WTC11 (cell line): Measurements from ENCODE around the gene KLHL18. TPM values are rescaled to one million over a fixed set of nuclear protein-coding genes. Genes with fewer than 3 reads are reported as not detected.
"Not testable (repeated sequence)": the region's sequence is repeated elsewhere in the genome, so short reads cannot be mapped to it uniquely, and the experiment has no call there.

ENCODE experiments used
- ATAC-seq: fragments of 200-7000 bp; cut with Tn5 transposase; 2 replicates; pipeline ENCODE4 v1.10.0; 2021; ENCODE audit warnings: mild to moderate bottlenecking, moderate library complexity
- CTCF ChIA-PET: fragments of 300-600 bp; sonication (Branson Sonifier 250); formaldehyde crosslinking; loops from one replicate; lab custom pipeline; 2021; ENCODE audit warnings: antibody characterized with exemption; lab: Charles Lee
- POLR2A ChIA-PET: fragments of 350-600 bp; sonication (Branson Sonifier 250); formaldehyde crosslinking; loops from one replicate; lab custom pipeline; 2021; ENCODE audit warnings: antibody characterized with exemption; lab: Charles Lee
- DNase-seq: peaks from one replicate; pipeline ENCODE4 v3.0.0; 2021; ENCODE audit warnings: low spot score
- H3K27ac Mint-ChIP-seq: 2 replicates; pipeline ENCODE4 v1.8.0; 2021; ENCODE audit warnings: mixed read lengths
- H3K27me3 Mint-ChIP-seq: 2 replicates; pipeline ENCODE4 v1.8.0; 2021; ENCODE audit warnings: low read depth, mild to moderate bottlenecking, moderate library complexity, mixed read lengths
- H3K36me3 Mint-ChIP-seq: 2 replicates; pipeline ENCODE4 v1.8.0; 2021; ENCODE audit warnings: mixed read lengths
- H3K4me1 Mint-ChIP-seq: 2 replicates; pipeline ENCODE4 v1.8.0; 2022; ENCODE audit warnings: mixed read lengths
- H3K4me3 Mint-ChIP-seq: 2 replicates; pipeline ENCODE4 v1.8.0; 2021; ENCODE audit warnings: mild to moderate bottlenecking, moderate library complexity, mixed read lengths
- H3K9me3 Mint-ChIP-seq: 2 replicates; pipeline ENCODE4 v1.8.0; 2021; ENCODE audit warnings: mixed read lengths
- ELF4 ChIP-seq: sonication (generic); formaldehyde crosslinking; IDR thresholded peaks from 2 replicates; pipeline ENCODE4 v1.8.1; 2022; ENCODE audit warnings: low read depth, mild to moderate bottlenecking, moderate library complexity, missing genetic modification reagents
- EMX1 ChIP-seq: fragments of 250-450 bp; sonication (Bioruptor Pico); IDR thresholded peaks from 2 replicates; pipeline ENCODE4 v1.8.0; 2021; ENCODE audit warnings: mild to moderate bottlenecking
- FOXP1 ChIP-seq: sonication (generic); formaldehyde crosslinking; IDR thresholded peaks from 2 replicates; pipeline ENCODE4 v1.8.0; 2022; ENCODE audit warnings: missing genetic modification reagents, mild to moderate bottlenecking, moderate library complexity, borderline replicate concordance
- IRF2 ChIP-seq: sonication (generic); formaldehyde crosslinking; IDR thresholded peaks from 2 replicates; pipeline ENCODE4 v1.8.0; 2022; ENCODE audit warnings: low read depth, missing genetic modification reagents, borderline replicate concordance
- MYBL2 ChIP-seq: sonication (generic); formaldehyde crosslinking; IDR thresholded peaks from 2 replicates; pipeline ENCODE4 v1.8.1; 2023; ENCODE audit warnings: mild to moderate bottlenecking, moderate library complexity, missing genetic modification reagents
- NR3C1 ChIP-seq: sonication (generic); formaldehyde crosslinking; conservative IDR thresholded peaks from 2 replicates; pipeline ENCODE4 v1.8.1; 2023; ENCODE audit warnings: low read depth, mild to moderate bottlenecking, missing genetic modification reagents
- OVOL2 ChIP-seq: fragments of 250-450 bp; sonication (Bioruptor Pico); IDR thresholded peaks from 2 replicates; pipeline ENCODE4 v1.9.0; 2021; ENCODE audit warnings: mild to moderate bottlenecking, borderline replicate concordance
- SP1 ChIP-seq: sonication (generic); formaldehyde crosslinking; conservative IDR thresholded peaks from 2 replicates; pipeline ENCODE4 v1.8.1; 2022; ENCODE audit warnings: missing genetic modification reagents
- ZNF121 ChIP-seq: sonication (generic); formaldehyde crosslinking; IDR thresholded peaks from 2 replicates; pipeline ENCODE4 v1.8.0; 2023; ENCODE audit warnings: missing genetic modification reagents
- ZNF138 ChIP-seq: sonication (generic); formaldehyde crosslinking; conservative IDR thresholded peaks from 2 replicates; pipeline ENCODE4 v1.8.1; 2022; ENCODE audit warnings: mild to moderate bottlenecking, moderate library complexity, missing genetic modification reagents
- ZNF416 ChIP-seq: fragments of 250-450 bp; sonication (Bioruptor Pico); IDR thresholded peaks from 2 replicates; pipeline ENCODE4 v1.9.0; 2021; ENCODE audit warnings: mild to moderate bottlenecking, inconsistent platforms
- ZNF423 ChIP-seq: fragments of 250-450 bp; sonication (Bioruptor Pico); IDR thresholded peaks from 2 replicates; pipeline ENCODE4 v2.1.2; 2022; ENCODE audit warnings: mild to moderate bottlenecking, moderate library complexity
- total RNA-seq: library from RNA; stranded (reverse); gene quantifications from 3 replicates; pipeline ENCODE4 v1.2.3, GENCODE V29; 2021
- TF ChIP-seq, protein P1 (sequence below): fragments of 250-450 bp; sonication (Bioruptor Pico); IDR thresholded peaks from 2 replicates; pipeline ENCODE4 v1.9.0; 2021; ENCODE audit warnings: mild to moderate bottlenecking, borderline replicate concordance
- TF ChIP-seq, protein P2 (sequence below): fragments of 250-450 bp; sonication (Bioruptor Pico); IDR thresholded peaks from 2 replicates; pipeline ENCODE4 v1.9.0; 2021; ENCODE audit warnings: mild to moderate bottlenecking
- TF ChIP-seq, protein P3 (sequence below): sonication (generic); formaldehyde crosslinking; IDR thresholded peaks from 2 replicates; pipeline ENCODE4 v1.8.0; 2022; ENCODE audit warnings: mild to moderate bottlenecking, missing genetic modification reagents
- TF ChIP-seq, protein P4 (sequence below): sonication (generic); formaldehyde crosslinking; IDR thresholded peaks from 2 replicates; pipeline ENCODE4 v1.8.1; 2023; ENCODE audit warnings: mild to moderate bottlenecking, missing genetic modification reagents, moderate library complexity
- TF ChIP-seq, protein P5 (sequence below): sonication (generic); formaldehyde crosslinking; IDR thresholded peaks from 2 replicates; pipeline ENCODE4 v1.8.1; 2023; ENCODE audit warnings: mild to moderate bottlenecking, missing genetic modification reagents, moderate library complexity

KLHL18 gene
- total RNA-seq, 1 experiment from 2014 or later, result 28.4 TPM

DNA sequence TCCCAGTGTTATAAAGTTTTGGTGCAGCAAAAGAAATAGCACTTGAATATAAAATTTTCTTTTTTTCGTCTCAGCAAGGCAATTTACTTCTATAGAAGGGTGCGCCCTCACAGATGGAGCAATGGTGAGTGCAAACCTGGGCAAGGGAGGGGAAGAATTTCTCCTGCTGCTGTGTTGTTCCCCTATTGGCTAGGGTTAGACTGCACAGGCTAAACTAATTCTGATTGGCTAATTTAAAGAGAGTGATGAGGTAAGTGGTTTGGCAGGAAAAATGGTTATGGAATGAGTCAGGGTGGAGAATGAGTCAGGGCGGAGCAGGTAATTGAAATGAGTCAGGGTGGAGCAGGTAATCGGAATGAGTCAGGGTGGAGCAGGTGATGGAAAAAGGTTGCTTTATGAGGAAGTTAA lies 77.4 kb downstream of the KLHL18 start:
- CTCF ChIA-PET, DNase-seq, H3K4me3 Mint-ChIP-seq, POLR2A ChIA-PET, H3K4me1 Mint-ChIP-seq, H3K27me3 Mint-ChIP-seq, H3K27ac Mint-ChIP-seq, ATAC-seq: not testable (repeated sequence)
- Mint-ChIP-seq H3K9me3 (peaks cover 31% of the 10 kb centered on the region), H3K36me3 (peaks cover 30% of the 10 kb centered on the region)

DNA sequence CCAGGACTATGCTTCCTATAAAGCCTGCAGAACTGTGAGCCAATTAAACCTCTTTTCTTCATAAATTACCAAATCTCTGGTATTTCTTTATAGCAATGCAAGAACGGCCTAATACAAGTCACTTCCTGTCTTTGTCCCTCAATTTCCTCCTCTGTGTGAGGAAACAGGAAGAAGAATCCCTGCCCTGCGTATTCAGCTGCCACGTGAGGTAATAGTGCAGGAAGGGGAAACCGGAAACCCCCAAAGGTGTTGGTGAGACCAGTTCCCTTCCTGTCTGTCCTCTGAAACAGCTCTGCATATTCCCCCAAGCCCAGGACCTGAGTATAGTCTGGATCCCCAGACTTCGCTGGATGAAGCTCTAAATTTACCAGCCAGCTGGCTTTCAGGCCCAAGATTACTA lies 80.0 kb downstream of the KLHL18 start:
- TF ChIP-seq, protein P1, sequence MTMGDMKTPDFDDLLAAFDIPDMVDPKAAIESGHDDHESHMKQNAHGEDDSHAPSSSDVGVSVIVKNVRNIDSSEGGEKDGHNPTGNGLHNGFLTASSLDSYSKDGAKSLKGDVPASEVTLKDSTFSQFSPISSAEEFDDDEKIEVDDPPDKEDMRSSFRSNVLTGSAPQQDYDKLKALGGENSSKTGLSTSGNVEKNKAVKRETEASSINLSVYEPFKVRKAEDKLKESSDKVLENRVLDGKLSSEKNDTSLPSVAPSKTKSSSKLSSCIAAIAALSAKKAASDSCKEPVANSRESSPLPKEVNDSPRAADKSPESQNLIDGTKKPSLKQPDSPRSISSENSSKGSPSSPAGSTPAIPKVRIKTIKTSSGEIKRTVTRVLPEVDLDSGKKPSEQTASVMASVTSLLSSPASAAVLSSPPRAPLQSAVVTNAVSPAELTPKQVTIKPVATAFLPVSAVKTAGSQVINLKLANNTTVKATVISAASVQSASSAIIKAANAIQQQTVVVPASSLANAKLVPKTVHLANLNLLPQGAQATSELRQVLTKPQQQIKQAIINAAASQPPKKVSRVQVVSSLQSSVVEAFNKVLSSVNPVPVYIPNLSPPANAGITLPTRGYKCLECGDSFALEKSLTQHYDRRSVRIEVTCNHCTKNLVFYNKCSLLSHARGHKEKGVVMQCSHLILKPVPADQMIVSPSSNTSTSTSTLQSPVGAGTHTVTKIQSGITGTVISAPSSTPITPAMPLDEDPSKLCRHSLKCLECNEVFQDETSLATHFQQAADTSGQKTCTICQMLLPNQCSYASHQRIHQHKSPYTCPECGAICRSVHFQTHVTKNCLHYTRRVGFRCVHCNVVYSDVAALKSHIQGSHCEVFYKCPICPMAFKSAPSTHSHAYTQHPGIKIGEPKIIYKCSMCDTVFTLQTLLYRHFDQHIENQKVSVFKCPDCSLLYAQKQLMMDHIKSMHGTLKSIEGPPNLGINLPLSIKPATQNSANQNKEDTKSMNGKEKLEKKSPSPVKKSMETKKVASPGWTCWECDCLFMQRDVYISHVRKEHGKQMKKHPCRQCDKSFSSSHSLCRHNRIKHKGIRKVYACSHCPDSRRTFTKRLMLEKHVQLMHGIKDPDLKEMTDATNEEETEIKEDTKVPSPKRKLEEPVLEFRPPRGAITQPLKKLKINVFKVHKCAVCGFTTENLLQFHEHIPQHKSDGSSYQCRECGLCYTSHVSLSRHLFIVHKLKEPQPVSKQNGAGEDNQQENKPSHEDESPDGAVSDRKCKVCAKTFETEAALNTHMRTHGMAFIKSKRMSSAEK (CRISPR knock-in tag), result no peak
- no peak for TF ChIP-seq ELF4
- no peak for TF ChIP-seq MYBL2 (CRISPR knock-in tag)
- TF ChIP-seq, protein P2, sequence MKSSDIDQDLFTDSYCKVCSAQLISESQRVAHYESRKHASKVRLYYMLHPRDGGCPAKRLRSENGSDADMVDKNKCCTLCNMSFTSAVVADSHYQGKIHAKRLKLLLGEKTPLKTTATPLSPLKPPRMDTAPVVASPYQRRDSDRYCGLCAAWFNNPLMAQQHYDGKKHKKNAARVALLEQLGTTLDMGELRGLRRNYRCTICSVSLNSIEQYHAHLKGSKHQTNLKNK (CRISPR knock-in tag), result no peak
- no peak for TF ChIP-seq ZNF121 (CRISPR knock-in tag)
- no peak for TF ChIP-seq SP1
- no peak for TF ChIP-seq NR3C1 (CRISPR knock-in tag)
- TF ChIP-seq, protein P3, sequence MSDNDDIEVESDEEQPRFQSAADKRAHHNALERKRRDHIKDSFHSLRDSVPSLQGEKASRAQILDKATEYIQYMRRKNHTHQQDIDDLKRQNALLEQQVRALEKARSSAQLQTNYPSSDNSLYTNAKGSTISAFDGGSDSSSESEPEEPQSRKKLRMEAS (CRISPR knock-in tag), result no peak
- no peak for TF ChIP-seq OVOL2 (CRISPR knock-in tag)
- TF ChIP-seq, protein P4, sequence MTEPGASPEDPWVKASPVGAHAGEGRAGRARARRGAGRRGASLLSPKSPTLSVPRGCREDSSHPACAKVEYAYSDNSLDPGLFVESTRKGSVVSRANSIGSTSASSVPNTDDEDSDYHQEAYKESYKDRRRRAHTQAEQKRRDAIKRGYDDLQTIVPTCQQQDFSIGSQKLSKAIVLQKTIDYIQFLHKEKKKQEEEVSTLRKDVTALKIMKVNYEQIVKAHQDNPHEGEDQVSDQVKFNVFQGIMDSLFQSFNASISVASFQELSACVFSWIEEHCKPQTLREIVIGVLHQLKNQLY (CRISPR knock-in tag), result no peak
- TF ChIP-seq ZNF423 (CRISPR knock-in tag), result no peak
- TF ChIP-seq FOXP1, result no peak
- no peak for TF ChIP-seq ZNF416 (CRISPR knock-in tag)
- TF ChIP-seq, protein P5, sequence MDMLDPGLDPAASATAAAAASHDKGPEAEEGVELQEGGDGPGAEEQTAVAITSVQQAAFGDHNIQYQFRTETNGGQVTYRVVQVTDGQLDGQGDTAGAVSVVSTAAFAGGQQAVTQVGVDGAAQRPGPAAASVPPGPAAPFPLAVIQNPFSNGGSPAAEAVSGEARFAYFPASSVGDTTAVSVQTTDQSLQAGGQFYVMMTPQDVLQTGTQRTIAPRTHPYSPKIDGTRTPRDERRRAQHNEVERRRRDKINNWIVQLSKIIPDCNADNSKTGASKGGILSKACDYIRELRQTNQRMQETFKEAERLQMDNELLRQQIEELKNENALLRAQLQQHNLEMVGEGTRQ (CRISPR knock-in tag), result no peak
- Mint-ChIP-seq H3K4me1 (no peaks in the 10 kb centered on the region), H3K27me3 (peaks cover 4% of the 10 kb centered on the region), H3K9me3 (peaks cover 29% of the 10 kb centered on the region), H3K36me3 (peaks cover 28% of the 10 kb centered on the region), H3K4me3 (no peak overlapping the region), H3K27ac (no peak overlapping the region)
- ATAC-seq, result no peak
- ChIA-PET POLR2A (interaction anchor here (0.6 to 1.0 kb wide), 2 partner anchors 18 to 364 kb away, joined by 3 read pairs; partner anchors contain the start of gene PTPN23), CTCF (interaction anchor here (0.5 to 1.1 kb wide), 3 partner anchors 9 to 480 kb away, joined by 3 to 5 read pairs (median 3); no protein-coding TSS in a partner anchor)
- no peak for DNase-seq

DNA sequence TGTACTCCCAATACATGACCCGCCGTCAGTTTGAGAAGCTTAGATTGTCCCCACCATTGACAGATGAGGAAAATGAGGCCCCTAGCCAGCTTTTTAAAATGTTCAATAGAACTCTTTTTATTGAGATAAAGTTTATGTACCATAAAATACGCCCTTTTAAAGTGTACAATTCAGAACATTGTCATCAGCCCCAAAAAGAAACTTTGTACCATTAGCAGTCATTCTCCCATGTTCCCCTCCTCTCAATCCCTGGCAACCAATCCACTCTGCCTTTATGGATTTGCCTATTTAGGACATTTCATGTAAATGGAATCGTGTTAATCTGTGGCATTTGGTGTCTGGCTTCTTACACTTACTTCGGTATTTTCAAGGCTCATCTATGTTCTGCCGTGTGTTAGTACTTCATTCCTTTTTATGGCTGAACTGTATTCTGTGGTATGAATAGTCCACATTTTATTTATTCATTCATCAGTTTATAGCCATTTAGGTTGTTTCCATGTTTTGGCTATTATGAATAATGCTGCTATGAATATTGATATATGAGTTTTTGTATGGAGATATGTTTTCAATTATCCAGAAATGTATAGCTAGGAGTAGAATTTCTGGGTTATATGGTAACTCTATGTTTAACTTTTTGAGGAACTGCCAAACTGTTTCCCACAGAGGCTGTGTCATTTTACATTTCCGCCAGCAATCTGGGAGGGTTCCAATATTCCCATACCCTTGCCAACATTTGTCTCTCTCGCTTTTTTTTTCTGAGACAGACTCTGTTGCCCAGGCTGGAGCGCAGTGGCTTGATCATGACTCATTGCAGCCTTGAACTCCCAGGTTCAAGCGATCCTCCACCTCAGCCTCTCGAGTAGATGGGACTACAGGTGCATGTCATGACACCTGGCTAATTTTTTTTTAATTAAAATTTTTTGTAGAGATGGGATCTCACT lies 82.7 kb downstream of the KLHL18 start:
- CTCF ChIA-PET, result no interaction called here
- Mint-ChIP-seq H3K4me1 (0 out of 2 replicates have a peak, but pooled peaks cover 3% of the 10 kb centered on the region), H3K4me3 (no peak overlapping the region), H3K9me3 (peaks cover 1% of the 10 kb centered on the region), H3K27me3 (no peaks in the 10 kb centered on the region), H3K27ac (no peak overlapping the region), H3K36me3 (peaks cover under 1% of the 10 kb centered on the region)
- POLR2A ChIA-PET, result no interaction called here
- ATAC-seq (no peak), DNase-seq (no peak)
- TF ChIP-seq, protein P1 (CRISPR knock-in tag), result no peak
- TF ChIP-seq ZNF138 (CRISPR knock-in tag), result no peak
- no peak for TF ChIP-seq IRF2 (CRISPR knock-in tag)
- no peak for TF ChIP-seq EMX1
